GM18520 (cell line): Measurements from ENCODE around the gene NRARP.
A peak's percentile ranks its signal among the peaks of the same experiment; 100 is the strongest.
"Not testable (repeated sequence)": the region's sequence is repeated elsewhere in the genome, so short reads cannot be mapped to it uniquely, and the experiment has no call there.

Source experiments
- ATAC-seq: cut with Tn5 transposase; IDR thresholded peaks from one replicate; pipeline ENCODE4 v1.9.1; 2021; ENCODE audit not compliant: unreplicated experiment

Gene NRARP, protein sequence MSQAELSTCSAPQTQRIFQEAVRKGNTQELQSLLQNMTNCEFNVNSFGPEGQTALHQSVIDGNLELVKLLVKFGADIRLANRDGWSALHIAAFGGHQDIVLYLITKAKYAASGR

DNA sequence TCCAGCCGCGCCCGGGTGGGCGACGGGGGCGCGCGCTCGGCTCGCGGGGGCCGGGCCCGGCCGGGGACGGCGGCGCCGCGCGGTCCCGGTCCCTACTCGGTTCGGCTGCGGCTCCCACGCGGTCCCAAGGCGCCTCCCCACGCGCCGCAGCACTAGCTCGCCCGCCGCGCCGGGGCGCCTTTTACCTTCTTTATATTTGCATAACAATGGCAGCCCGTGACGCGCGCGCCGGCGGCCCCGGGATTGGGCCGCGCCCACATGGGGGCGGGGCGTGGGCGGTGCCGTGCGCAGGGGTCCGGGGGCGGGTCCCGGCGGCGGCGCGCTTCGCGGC lies at the start of gene NRARP:
Gene NRARP (minus strand): TSS at position 154 of the 331 bp plus-strand sequence. CDS start 343 bp downstream, outside the sequence.
- ATAC-seq: peak; percentile 68

DNA sequence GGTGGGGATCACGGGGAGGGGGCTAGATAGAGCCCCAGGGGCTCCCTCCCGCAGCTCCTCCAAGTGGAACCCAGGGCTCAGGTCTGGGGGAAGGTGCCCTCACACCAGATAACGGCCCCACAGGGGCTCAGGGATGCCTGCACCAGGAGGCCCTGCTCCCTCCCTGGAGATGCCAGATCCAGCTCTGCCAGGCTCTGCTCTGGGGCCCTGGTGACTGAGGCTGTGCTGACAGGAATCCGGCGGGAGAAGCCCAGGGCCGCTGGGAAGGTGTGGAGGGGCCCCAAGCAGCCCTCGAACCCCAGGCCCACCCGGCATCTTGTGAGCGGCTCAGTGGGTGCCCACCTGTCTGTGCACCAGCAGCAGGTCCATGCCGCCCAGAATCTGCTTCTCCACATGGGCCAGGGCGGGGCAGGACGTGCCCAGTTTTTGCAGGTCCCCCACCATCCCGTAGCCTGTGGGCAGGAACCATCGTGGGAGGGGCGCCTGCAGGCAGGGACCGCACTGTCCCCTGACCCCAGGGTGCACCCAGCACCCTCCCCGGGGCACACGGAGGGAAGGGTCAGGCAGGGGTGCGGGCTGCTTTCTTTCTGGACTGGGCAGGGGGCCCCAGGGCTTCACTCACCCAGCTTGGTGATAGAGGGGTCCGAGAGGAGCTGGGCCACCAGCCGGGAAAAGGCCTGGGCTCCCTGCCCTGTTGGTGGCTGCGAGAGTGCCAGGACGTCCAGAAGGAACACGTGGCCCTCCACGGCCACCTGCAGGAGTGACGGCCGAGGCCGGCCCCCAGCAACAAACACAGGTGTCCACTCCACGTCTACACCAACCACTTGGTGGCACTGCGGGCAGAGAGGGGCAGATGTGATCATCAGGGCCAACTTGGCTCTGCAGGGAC lies 48.9 kb upstream of the NRARP start:
- no peak for ATAC-seq

DNA sequence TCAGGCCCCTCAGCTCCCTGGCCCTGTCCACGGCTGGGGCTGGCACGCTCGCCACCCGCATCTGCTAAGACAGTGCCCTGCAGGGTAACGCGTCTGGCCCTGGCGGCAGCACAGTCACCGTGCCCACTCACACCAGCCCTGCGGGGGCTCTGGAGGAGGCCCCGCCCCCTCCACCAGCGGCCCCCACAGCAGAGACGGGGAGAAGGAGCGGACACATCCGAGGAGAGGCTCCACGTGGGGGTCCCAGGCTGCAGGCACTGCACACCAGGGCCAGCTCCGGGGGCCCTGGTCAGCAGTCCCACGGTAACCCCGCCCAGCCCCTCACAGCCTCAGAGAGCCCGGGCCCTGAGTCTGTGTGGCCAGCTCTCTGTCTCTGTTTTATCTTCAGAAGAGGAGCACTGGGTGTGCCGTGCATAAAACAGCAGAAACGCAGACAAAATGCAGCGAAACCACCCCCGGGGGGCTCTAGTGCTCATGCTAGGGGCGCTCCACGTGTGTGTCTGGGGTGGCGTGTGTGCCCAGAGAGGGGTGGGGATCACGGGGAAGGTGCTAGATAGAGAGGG lies 47.5 kb upstream of the NRARP start:
- ATAC-seq: no peak

DNA sequence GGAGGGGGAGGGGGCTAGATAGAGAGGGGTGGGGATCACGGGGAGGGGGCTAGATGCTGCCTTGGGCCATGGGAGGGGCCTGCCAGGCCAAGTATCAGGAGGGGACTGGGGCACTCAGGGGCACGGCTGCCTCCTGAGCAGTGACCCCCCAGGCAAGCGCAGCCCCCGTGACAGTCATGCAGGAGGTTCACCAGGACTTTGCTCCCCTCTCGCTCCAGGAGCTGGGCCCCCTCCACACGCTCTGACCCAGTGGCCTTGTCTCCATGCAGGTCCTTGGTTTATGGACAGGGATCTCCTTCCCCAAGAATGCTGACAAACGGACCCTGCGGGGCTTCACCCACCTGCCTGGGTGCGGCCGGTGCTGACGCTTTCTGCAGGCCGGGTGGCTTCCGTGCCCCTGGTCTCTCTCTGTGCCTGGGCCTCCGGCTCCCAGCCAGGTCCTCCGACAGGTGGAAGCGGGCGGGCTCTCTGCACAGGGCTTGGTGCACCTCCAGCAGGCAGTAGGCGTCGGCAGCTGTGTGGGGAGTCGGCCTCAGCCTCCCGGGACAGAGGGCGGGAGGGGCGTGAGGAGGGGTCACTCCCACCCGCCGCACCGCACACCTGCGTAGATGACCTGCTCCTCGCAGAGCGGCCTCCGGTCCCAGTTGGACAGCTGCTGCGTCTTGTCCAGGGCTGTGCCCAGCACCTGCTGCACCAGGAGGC lies 46.8 kb upstream of the NRARP start:
- ATAC-seq: no peak

GRCh38 chr9:137347928-137348327 lies 45.9 kb upstream of the NRARP start:
- no peak for ATAC-seq

DNA sequence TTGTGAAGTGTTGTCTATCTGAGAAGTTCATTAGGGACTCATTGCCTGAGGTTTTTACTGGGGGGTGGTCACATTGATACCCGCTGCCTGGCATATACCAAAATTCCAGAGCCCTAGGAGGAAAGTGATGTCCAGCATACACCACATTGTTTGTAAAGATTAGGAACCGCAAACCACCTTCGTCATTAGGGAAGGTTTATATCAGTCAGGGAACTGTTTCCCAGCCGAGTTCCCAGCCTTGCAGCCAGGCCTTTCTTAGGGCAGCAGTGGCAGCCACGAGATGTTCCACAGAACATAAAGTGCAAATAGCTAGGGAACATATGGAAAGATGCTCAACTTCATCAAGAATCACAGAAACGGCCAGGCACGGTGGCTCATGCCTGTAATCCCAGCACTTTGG lies 40.4 kb upstream of the NRARP start:
- ATAC-seq: no peak

DNA sequence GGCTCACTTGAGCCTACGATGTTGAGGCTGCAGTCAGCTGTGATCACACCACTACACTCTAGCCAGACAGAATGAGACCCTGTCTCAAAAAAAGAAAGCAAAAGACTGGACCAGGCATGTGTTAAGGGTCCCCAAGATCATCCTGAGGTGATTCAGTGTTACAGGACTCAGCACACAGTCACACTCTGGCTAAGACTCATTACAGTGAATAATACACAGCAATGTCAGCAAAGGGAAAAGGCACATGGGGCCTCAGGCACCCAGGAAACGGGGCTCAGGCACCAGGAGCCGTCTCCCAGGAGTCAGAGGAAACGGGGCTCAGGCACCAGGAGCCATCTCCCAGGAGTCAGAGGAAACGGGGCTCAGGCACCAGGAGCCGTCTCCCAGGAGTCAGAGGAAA lies 39.2 kb upstream of the NRARP start:
- no peak for ATAC-seq

GRCh38 chr9:137339908-137340462 lies 37.9 kb upstream of the NRARP start:
- not testable (repeated sequence) for ATAC-seq

- no peak for ATAC-seq
Measured at GRCh38 chr9:137339045-137339907, 37.2 kb upstream of the NRARP start.

DNA sequence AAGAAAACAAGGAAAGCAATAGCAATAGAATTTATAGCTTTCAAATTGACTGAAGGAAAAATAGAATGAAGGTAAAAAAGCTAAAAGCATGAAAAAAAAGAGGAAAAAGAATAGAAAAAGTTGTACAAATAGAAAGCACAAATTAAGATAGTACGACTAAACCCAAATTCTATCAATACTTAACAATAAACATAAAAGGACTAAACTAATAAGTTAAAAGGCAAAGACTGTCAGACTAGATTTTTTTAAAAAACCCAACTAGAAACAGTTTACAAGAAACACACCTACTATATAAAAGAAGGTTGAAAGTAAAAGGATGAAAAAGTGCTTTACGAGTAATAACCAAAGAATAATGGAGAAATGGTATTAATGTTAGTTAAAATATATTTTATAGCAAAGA lies 34.7 kb upstream of the NRARP start:
- no peak for ATAC-seq

DNA sequence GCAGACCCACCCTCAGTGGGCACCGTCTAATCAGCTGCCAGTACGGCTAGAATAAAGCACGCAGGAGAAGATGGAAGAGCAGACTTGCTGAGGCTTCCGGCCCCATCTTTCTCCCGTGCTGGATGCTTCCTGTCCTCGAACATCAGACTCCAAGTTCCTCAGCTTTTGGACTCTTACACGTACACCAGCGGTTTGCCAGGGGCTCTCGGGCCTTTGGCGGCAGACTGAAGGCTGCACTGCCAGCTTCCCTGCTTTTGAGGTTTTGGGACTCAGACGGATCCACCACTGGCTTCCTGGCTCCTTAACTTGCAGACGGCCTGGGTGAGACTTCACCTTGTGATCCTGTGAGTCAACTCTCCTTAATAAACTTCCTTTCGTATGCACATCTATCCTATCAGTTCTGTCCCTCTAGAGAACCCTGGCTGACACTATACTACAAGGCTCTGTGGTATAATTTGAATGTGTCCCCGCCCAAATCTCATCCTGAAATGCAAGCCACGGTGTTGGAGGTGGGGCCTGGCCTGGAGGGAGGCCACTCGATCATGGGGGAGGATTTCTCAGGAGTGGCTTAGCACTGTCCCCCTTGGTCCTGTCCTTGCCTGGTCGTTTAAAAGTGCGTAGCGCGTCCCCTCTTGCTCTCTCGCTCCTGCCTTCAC lies 31.1 kb upstream of the NRARP start:
- ATAC-seq: no peak

GRCh38 chr9:137331929-137332328 lies 29.9 kb upstream of the NRARP start:
- ATAC-seq: no peak

GRCh38 chr9:137330689-137331088 lies 28.6 kb upstream of the NRARP start:
- ATAC-seq: no peak

- ATAC-seq: not testable (repeated sequence)
Measured at GRCh38 chr9:137329590-137329989, 27.5 kb upstream of the NRARP start.

DNA sequence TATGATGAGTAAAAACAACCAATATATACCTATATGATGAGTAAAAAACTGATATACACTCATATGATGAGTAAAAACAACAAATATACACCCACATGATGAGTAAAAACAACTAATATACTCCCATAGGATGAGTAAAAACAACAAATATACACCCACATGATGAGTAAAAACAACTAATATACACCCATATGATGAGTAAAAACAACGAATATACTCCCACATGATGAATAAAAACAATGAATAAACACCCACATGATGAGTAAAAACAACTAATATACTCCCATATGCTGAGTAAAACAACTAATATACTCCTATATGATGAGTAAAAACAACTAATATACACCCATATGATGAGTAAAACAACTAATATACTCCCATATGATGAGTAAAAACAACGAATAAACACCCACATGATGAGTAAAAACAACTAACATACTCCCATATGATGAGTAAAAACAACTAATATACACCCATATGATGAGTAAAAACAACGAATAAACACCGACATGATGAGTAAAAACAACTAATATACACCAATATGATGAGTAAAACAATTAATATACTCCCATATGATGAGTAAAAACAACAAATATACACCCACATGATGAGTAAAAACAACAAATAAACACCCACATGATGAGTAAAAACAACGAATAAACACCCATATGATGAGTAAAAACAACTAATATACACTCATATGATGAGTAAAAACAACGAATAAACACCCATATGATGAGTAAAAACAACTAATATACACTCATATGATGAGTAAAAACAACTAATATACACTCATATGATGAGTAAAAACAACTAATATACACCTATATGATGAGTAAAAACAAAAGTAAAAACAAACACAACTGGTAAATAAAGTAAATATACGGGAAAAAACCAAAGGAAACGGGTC lies 25.8 kb upstream of the NRARP start:
- ATAC-seq: not testable (repeated sequence)

DNA sequence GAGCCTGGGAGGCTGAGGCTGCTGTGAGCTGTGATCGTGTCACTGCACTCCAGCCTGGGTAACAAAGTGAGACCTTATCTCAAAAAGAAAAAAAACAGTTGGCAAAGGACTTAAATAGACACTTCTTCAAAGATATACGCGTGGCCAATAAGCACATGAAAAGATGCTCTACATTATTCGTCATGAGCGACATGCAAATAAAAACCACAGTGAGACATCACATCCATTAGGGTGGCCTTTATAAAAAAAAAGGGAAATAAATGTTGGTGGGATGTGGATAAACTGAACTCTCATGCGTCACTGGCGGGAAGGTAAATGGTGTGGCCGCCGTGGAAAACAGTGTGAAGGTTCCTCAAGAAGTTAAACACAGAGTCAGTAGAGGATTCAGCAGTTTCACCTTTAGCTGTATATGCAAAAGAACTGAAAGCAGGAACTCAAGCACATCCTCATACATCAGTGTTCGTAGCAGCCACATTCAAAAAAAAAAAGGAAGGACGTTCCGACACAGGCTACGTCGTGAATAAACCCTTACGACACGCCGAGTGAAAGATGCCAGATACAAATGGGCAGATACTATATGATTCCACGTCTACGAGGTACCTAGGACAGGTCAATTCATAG lies 24.5 kb upstream of the NRARP start:
- no peak for ATAC-seq

GRCh38 chr9:137325799-137326198 lies 23.7 kb upstream of the NRARP start:
- no peak for ATAC-seq

- ATAC-seq: no peak
Measured at GRCh38 chr9:137325124-137325523, 23.1 kb upstream of the NRARP start.
